IPS-18c (cell line): ENCODE data around the gene SNX30.

ENCODE experiments used
- H3K4me3 ChIP-seq: 2 replicates; pipeline ENCODE4 v1.7.0; 2013; ENCODE audit warnings: low read depth, mild to moderate bottlenecking, low read length, moderate library complexity; ENCODE audit not compliant: insufficient read depth
- H3K9me3 ChIP-seq: one replicate; pipeline ENCODE4 v1.6.1; 2013; ENCODE audit warnings: mild to moderate bottlenecking, low read length, moderate library complexity; ENCODE audit not compliant: control insufficient read depth, insufficient read depth

Gene SNX30

GRCh38 chr9:112912636-112913035, 162.1 kb downstream of the SNX30 start:
- no peak overlapping the region for H3K4me3 ChIP-seq
- peaks cover 2% of the 10 kb centered on the region for H3K9me3 ChIP-seq

DNA sequence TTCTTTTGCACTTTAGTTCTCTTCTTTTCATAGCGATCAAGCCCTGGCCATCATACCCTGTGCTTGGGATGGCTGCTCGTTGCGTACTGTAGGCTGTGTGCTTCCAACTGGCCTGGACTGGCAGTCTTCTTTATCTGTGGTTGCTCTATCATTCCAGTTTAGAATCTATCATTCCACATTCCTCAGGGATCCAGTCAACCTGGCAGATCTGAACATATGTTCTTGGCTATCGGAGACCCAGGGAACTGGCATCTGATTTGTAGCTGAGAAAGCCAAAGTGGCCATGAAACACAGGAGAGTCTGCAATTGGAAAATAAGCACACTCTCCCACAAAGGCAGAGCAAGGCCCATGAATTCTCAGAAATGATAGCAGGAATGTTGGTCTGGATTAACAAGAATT, 162.8 kb downstream of the SNX30 start:
- Histone ChIP-seq H3K4me3 (no peak overlapping the region), H3K9me3 (peaks cover 2% of the 10 kb centered on the region)

- H3K4me3 ChIP-seq = no peak overlapping the region
- H3K9me3 ChIP-seq = peaks cover 2% of the 10 kb centered on the region
Measured at GRCh38 chr9:112914524-112914923, 164.0 kb downstream of the SNX30 start.

GRCh38 chr9:112917047-112917986, 166.8 kb downstream of the SNX30 start:
- no peaks in the 10 kb centered on the region for H3K9me3 ChIP-seq

DNA sequence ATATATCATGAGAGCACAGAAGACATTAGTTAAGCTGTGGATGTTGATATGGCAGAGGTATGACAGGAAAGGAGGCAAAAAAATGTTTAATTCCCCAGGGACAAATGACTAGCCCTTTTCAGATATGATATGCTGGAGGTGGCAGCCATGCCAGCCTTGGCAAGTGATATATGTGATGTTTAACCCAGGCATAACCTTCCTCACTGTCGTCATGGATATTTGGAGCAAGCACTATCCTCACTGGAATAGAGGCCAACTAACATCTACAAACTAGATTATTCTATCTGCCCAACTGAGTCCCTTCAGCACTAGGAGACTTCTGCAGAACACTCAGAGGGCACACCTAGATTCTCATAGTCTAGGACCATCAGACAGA, 167.4 kb downstream of the SNX30 start:
- H3K4me3 ChIP-seq = no peak overlapping the region
- H3K9me3 ChIP-seq = no peaks in the 10 kb centered on the region

More at GRCh38 chr9:112917047-112917986, 166.8 kb downstream of the SNX30 start:
- H3K4me3 ChIP-seq = no peak overlapping the region

DNA sequence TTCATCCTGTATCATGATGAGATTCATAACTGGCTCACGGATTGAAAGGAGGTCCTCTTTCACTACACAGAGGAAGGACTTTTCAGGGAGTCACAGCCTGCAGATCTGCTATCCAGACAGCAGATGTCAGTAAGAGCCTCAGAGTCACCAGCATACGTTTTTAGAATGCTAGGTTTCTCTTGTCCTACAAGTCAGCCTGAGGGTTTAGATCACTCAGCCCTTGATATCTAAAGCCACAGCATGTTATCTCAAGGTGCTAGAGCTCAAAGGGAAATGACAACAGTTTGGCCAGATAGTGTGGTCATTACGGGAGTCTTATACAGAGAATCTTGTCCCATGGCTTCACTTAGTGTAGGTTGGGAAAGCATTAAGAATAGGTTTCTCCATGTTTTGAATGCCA, 171.0 kb downstream of the SNX30 start:
- Histone ChIP-seq H3K9me3 (no peaks in the 10 kb centered on the region), H3K4me3 (no peak overlapping the region)
